Liver (tissue), 3 donors: ENCODE measurements around the gene ADGRV1.

Experiments used
- CTCF ChIP-seq: fragments of 150-350 bp; IDR thresholded peaks from 2 replicates; pipeline ENCODE4 v1.5.1; 2017; ENCODE audit warnings: improper control_type of control experiment, low read depth, low read length; ENCODE audit not compliant: missing input control
- RAD21 ChIP-seq, 2 donors: IDR thresholded peaks; 2 replicates each; pipeline ENCODE4 v1.6.1; 2016; ENCODE audit warnings: antibody characterized with exemption in 2 of 2, mild to moderate bottlenecking in 2 of 2
- donor health status: healthy.
- donor health status: healthy.

GRCh38 chr5:91143840-91144239 is 585.2 kb downstream of the ADGRV1 start:
- no peak for TF ChIP-seq CTCF
- TF ChIP-seq RAD21 (IDR thresholded peaks at IDR 0.05) = no peak
